ENCODE measurements around the gene NKX2-1.

Gene NKX2-1

GRCh38 chr14:36517242-36518030 is 2.6 kb downstream of the NKX2-1 start:
- no peak for DNase-seq

- no peak for DNase-seq
These were observed 3.3 kb downstream of the NKX2-1 start for GRCh38 chr14:36516719-36517241.

GRCh38 chr14:36515896-36516718 is 3.9 kb downstream of the NKX2-1 start:
- DNase-seq, result no peak

- DNase-seq, result no peak
These were observed 4.9 kb downstream of the NKX2-1 start for GRCh38 chr14:36515105-36515593.

- DNase-seq, result no peak
These were observed 5.5 kb downstream of the NKX2-1 start for GRCh38 chr14:36514278-36515104.

- no peak for DNase-seq
These were observed 6.4 kb downstream of the NKX2-1 start for GRCh38 chr14:36513451-36514277.

- DNase-seq, result no peak
These were observed 7.0 kb downstream of the NKX2-1 start for GRCh38 chr14:36513012-36513420.

GRCh38 chr14:36512585-36513003 is 7.4 kb downstream of the NKX2-1 start:
- no peak for DNase-seq

- DNase-seq, result no peak
These were observed 7.9 kb downstream of the NKX2-1 start for GRCh38 chr14:36511981-36512584.

- DNase-seq, result no peak
These were observed 9.2 kb downstream of the NKX2-1 start for GRCh38 chr14:36510874-36511273.

- DNase-seq, result no peak
These were observed 9.8 kb downstream of the NKX2-1 start for GRCh38 chr14:36510078-36510799.

- no peak for DNase-seq
These were observed 10.7 kb downstream of the NKX2-1 start for GRCh38 chr14:36509069-36509917.

GRCh38 chr14:36508418-36509068 is 11.5 kb downstream of the NKX2-1 start:
- DNase-seq, result no peak

GRCh38 chr14:36507847-36508417 is 12.1 kb downstream of the NKX2-1 start:
- DNase-seq, result no peak

- DNase-seq, result no peak
These were observed 13.1 kb downstream of the NKX2-1 start for GRCh38 chr14:36506732-36507614.

- DNase-seq, result no peak
These were observed 13.9 kb downstream of the NKX2-1 start for GRCh38 chr14:36505892-36506731.
